ENCODE measurements around the gene ECHDC1.
A peak's percentile ranks its signal among the peaks of the same experiment; 100 is the strongest.

Gene ECHDC1

GRCh38 chr6:127266178-127266891, 77.1 kb downstream of the ECHDC1 start, which contains the start of gene RNF146:
Gene RNF146 (plus strand): TSS chr6:127266864. CDS start chr6:127280339, 13,475 bp downstream.
- H3K18ac ChIP-seq (ENCODE audit: low read depth in 1 of 2, low read length in 2 of 2) = peak within 1 kb of the TSS; percentile 92 to 96
- H3K23ac ChIP-seq (ENCODE audit: low read length in 2 of 2) = peak within 1 kb of the TSS; percentile 82 to 90
- H3K9me3 ChIP-seq (ENCODE audit: control insufficient read depth, low read length) = no peaks in the 10 kb centered on the region
- H2BK15ac ChIP-seq (ENCODE audit: low read depth, poor library complexity, severe bottlenecking) = peak within 1 kb of the TSS; percentile 98
- peak within 1 kb of the TSS; percentile 98 for H4K8ac ChIP-seq (ENCODE audit: low read length)
- H3K4ac ChIP-seq (ENCODE audit: low read depth in 1 of 2, low read length in 2 of 2) = peak within 1 kb of the TSS; percentile 83 to 95
- H2BK120ac ChIP-seq (ENCODE audit: low read depth, low read length) = peak within 1 kb of the TSS; percentile 77
- H3K79me1 ChIP-seq (replicated peaks; ENCODE audit: low read length, poor library complexity, severe bottlenecking) = peaks cover 2% of the 10 kb centered on the region
- H3K27me3 ChIP-seq (ENCODE audit: control insufficient read depth in 1 of 2, insufficient read depth in 1 of 2, low read length in 2 of 2) = no peaks in the 10 kb centered on the region
- H3K27ac ChIP-seq (ENCODE audit: low read length, poor library complexity, severe bottlenecking) = peak within 1 kb of the TSS; percentile 94
- peak; percentile 89 for DNase-seq
- no peaks in the 10 kb centered on the region for H3K4me1 ChIP-seq (ENCODE audit: control insufficient read depth, insufficient read depth, low read depth, low read length)
- H3K36me3 ChIP-seq (ENCODE audit: control insufficient read depth in 1 of 2, insufficient read depth in 2 of 2, low read depth in 1 of 2, low read length in 2 of 2) = no peaks in the 10 kb centered on the region
- peak within 1 kb of the TSS; percentile 45 to 89 for H2BK12ac ChIP-seq (ENCODE audit: low read length in 2 of 2)
- peak within 1 kb of the TSS; percentile 99 for H3K9ac ChIP-seq (ENCODE audit: low read length)
- peak within 1 kb of the TSS; percentile 76 for H3K4me2 ChIP-seq (ENCODE audit: low read length, poor library complexity, severe bottlenecking)
- H2BK5ac ChIP-seq (ENCODE audit: low read depth, low read length, poor library complexity, severe bottlenecking) = peak within 1 kb of the TSS; percentile 81
- under 1% methylated on average over 38 of the region's 40 CpGs for WGBS
- H4K91ac ChIP-seq (ENCODE audit: low read length) = peak within 1 kb of the TSS; percentile 99
- H2AK5ac ChIP-seq (ENCODE audit: low read length, severe bottlenecking) = peak within 1 kb of the TSS; percentile 41
- peak within 1 kb of the TSS; percentile 66 for H2AFZ ChIP-seq (ENCODE audit: low read depth, low read length)
- H3K4me3 ChIP-seq (ENCODE audit: insufficient read depth in 1 of 2, low read depth in 1 of 2, low read length in 2 of 2) = peak within 1 kb of the TSS; percentile 77 to 98
- peak within 1 kb of the TSS; percentile 22 to 78 for H3K14ac ChIP-seq (ENCODE audit: low read length in 2 of 2)

DNA sequence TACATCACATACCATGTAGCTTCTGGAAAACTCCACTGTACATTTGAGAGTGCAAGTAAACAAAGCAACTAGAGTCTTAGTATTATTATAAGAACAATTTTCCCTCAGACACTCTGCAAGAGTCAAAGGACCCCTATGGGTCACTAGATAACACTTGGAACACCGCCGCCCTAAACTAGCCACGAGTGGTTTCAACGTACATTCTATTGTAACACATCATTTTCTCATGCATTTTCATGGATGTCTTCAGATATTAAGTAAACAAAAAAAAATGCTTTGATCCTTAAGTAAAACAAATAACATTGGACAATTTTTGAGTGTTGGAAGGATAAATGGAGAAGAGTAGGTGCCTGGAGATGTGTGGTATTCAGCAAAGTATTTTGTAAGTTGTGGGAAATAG, 79.9 kb downstream of the ECHDC1 start:
- 92% methylated on average over 2 of the region's 4 CpGs for WGBS
- H3K27me3 ChIP-seq (ENCODE audit: control insufficient read depth in 1 of 2, insufficient read depth in 1 of 2, low read length in 2 of 2) = no peaks in the 10 kb centered on the region
- no peaks in the 10 kb centered on the region for H3K36me3 ChIP-seq (ENCODE audit: control insufficient read depth in 1 of 2, insufficient read depth in 2 of 2, low read depth in 1 of 2, low read length in 2 of 2)
- H3K27ac ChIP-seq (ENCODE audit: low read length, poor library complexity, severe bottlenecking) = no peak overlapping the region
- no peak for DNase-seq
- no peak overlapping the region for H2AK5ac ChIP-seq (ENCODE audit: low read length, severe bottlenecking)
- H3K4me2 ChIP-seq (ENCODE audit: low read length, poor library complexity, severe bottlenecking) = no peak overlapping the region
- H3K79me1 ChIP-seq (replicated peaks; ENCODE audit: low read length, poor library complexity, severe bottlenecking) = peaks cover 2% of the 10 kb centered on the region
- H3K4ac ChIP-seq (ENCODE audit: low read depth in 1 of 2, low read length in 2 of 2) = no peak overlapping the region
- H3K9me3 ChIP-seq (ENCODE audit: control insufficient read depth, low read length) = no peaks in the 10 kb centered on the region
- H3K9ac ChIP-seq (ENCODE audit: low read length) = no peak overlapping the region
- H3K23ac ChIP-seq (ENCODE audit: low read length in 2 of 2) = no peak overlapping the region
- no peak overlapping the region for H2BK120ac ChIP-seq (ENCODE audit: low read depth, low read length)
- H3K14ac ChIP-seq (ENCODE audit: low read length in 2 of 2) = no peak overlapping the region
- no peak overlapping the region for H4K8ac ChIP-seq (ENCODE audit: low read length)
- H4K91ac ChIP-seq (ENCODE audit: low read length) = no peak overlapping the region
- no peak overlapping the region for H2BK12ac ChIP-seq (ENCODE audit: low read length in 2 of 2)
- no peak overlapping the region for H3K4me3 ChIP-seq (ENCODE audit: insufficient read depth in 1 of 2, low read depth in 1 of 2, low read length in 2 of 2)
- no peak overlapping the region for H2BK15ac ChIP-seq (ENCODE audit: low read depth, poor library complexity, severe bottlenecking)
- H2AFZ ChIP-seq (ENCODE audit: low read depth, low read length) = no peak overlapping the region
- no peak overlapping the region for H2BK5ac ChIP-seq (ENCODE audit: low read depth, low read length, poor library complexity, severe bottlenecking)
- H3K18ac ChIP-seq (ENCODE audit: low read depth in 1 of 2, low read length in 2 of 2) = no peak overlapping the region
- H3K4me1 ChIP-seq (ENCODE audit: control insufficient read depth, insufficient read depth, low read depth, low read length) = no peaks in the 10 kb centered on the region

DNA sequence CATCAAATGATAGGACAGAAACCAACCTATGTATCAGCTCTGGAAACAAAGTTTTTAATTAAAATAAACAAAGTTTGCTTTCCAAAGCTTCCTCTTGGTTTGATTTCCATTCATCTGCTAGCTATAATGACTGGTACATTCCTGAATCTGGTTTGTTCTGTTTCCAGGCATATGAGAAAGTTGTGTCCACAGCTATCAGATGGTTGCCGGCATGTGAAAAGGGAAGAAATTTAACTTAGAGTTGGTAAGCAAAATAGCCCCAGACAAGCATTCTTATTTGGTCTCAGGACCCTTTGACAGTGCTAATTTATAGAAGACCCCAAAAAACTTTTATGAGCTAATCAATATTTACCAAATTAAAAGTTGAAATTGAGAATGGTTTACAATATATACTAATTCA, 80.5 kb downstream of the ECHDC1 start:
- Histone ChIP-seq H2BK12ac (ENCODE audit: low read length in 2 of 2) (no peak overlapping the region), H3K14ac (ENCODE audit: low read length in 2 of 2) (no peak overlapping the region), H3K23ac (ENCODE audit: low read length in 2 of 2) (no peak overlapping the region)

GRCh38 chr6:127255286-127255685, 88.1 kb downstream of the ECHDC1 start:
- 94% methylated on average over 6 of the region's 6 CpGs for WGBS
- no peak overlapping the region for H2BK120ac ChIP-seq (ENCODE audit: low read depth, low read length)

More for the DNA sequence above, 80.5 kb downstream of the ECHDC1 start:
- H3K4me1 ChIP-seq (ENCODE audit: control insufficient read depth, insufficient read depth, low read depth, low read length) = no peaks in the 10 kb centered on the region
- H4K8ac ChIP-seq (ENCODE audit: low read length) = no peak overlapping the region
- H3K27ac ChIP-seq (ENCODE audit: low read length, poor library complexity, severe bottlenecking) = no peak overlapping the region
- H2AK5ac ChIP-seq (ENCODE audit: low read length, severe bottlenecking) = no peak overlapping the region
- no peak overlapping the region for H2BK120ac ChIP-seq (ENCODE audit: low read depth, low read length)
- no peak overlapping the region for H3K4me3 ChIP-seq (ENCODE audit: insufficient read depth in 1 of 2, low read depth in 1 of 2, low read length in 2 of 2)
- no peak overlapping the region for H2BK5ac ChIP-seq (ENCODE audit: low read depth, low read length, poor library complexity, severe bottlenecking)
- H3K79me1 ChIP-seq (replicated peaks; ENCODE audit: low read length, poor library complexity, severe bottlenecking) = peaks cover 2% of the 10 kb centered on the region
- H3K9ac ChIP-seq (ENCODE audit: low read length) = no peak overlapping the region
- H3K27me3 ChIP-seq (ENCODE audit: control insufficient read depth in 1 of 2, insufficient read depth in 1 of 2, low read length in 2 of 2) = no peaks in the 10 kb centered on the region
- H3K9me3 ChIP-seq (ENCODE audit: control insufficient read depth, low read length) = no peaks in the 10 kb centered on the region
- H4K91ac ChIP-seq (ENCODE audit: low read length) = no peak overlapping the region
- H2BK15ac ChIP-seq (ENCODE audit: low read depth, poor library complexity, severe bottlenecking) = no peak overlapping the region
- no peak overlapping the region for H3K4ac ChIP-seq (ENCODE audit: low read depth in 1 of 2, low read length in 2 of 2)
- WGBS = 100% methylated on average over 1 of the region's 1 CpG
- no peak for DNase-seq
- H2AFZ ChIP-seq (ENCODE audit: low read depth, low read length) = no peak overlapping the region
- no peak overlapping the region for H3K4me2 ChIP-seq (ENCODE audit: low read length, poor library complexity, severe bottlenecking)
- no peak overlapping the region for H3K18ac ChIP-seq (ENCODE audit: low read depth in 1 of 2, low read length in 2 of 2)
- no peaks in the 10 kb centered on the region for H3K36me3 ChIP-seq (ENCODE audit: control insufficient read depth in 1 of 2, insufficient read depth in 2 of 2, low read depth in 1 of 2, low read length in 2 of 2)

More at GRCh38 chr6:127255286-127255685, 88.1 kb downstream of the ECHDC1 start:
- Histone ChIP-seq H4K91ac (ENCODE audit: low read length) (no peak overlapping the region), H3K27me3 (ENCODE audit: control insufficient read depth in 1 of 2, insufficient read depth in 1 of 2, low read length in 2 of 2) (no peaks in the 10 kb centered on the region), H2BK15ac (ENCODE audit: low read depth, poor library complexity, severe bottlenecking) (no peak overlapping the region), H3K27ac (ENCODE audit: low read length, poor library complexity, severe bottlenecking) (no peak overlapping the region), H3K14ac (ENCODE audit: low read length in 2 of 2) (no peak overlapping the region), H4K8ac (ENCODE audit: low read length) (no peak overlapping the region), H2BK12ac (ENCODE audit: low read length in 2 of 2) (no peak overlapping the region), H3K4me1 (ENCODE audit: control insufficient read depth, insufficient read depth, low read depth, low read length) (no peaks in the 10 kb centered on the region), H3K79me1 (replicated peaks; ENCODE audit: low read length, poor library complexity, severe bottlenecking) (no peaks in the 10 kb centered on the region), H2AFZ (ENCODE audit: low read depth, low read length) (no peak overlapping the region), H2AK5ac (ENCODE audit: low read length, severe bottlenecking) (no peak overlapping the region), H3K36me3 (ENCODE audit: control insufficient read depth in 1 of 2, insufficient read depth in 2 of 2, low read depth in 1 of 2, low read length in 2 of 2) (no peaks in the 10 kb centered on the region), H2BK5ac (ENCODE audit: low read depth, low read length, poor library complexity, severe bottlenecking) (no peak overlapping the region), H3K9me3 (ENCODE audit: control insufficient read depth, low read length) (no peaks in the 10 kb centered on the region), H3K18ac (ENCODE audit: low read depth in 1 of 2, low read length in 2 of 2) (no peak overlapping the region), H3K4me2 (ENCODE audit: low read length, poor library complexity, severe bottlenecking) (no peak overlapping the region), H3K4ac (ENCODE audit: low read depth in 1 of 2, low read length in 2 of 2) (no peak overlapping the region), H3K9ac (ENCODE audit: low read length) (no peak overlapping the region), H3K23ac (ENCODE audit: low read length in 2 of 2) (no peak overlapping the region), H3K4me3 (ENCODE audit: insufficient read depth in 1 of 2, low read depth in 1 of 2, low read length in 2 of 2) (no peak overlapping the region)
- DNase-seq = no peak
